Subcutaneous adipose tissue (tissue), 4 donors: ENCODE data around the gene CHST11. TPM values are rescaled to one million over a fixed set of nuclear protein-coding genes. Genes with fewer than 3 reads are reported as not detected.

ENCODE experiments used
- total RNA-seq, 4 donors: library from RNA; depleted of rRNA; stranded (reverse); fragments of >200 nt; gene quantifications; one replicate each; pipeline ENCODE4 v1.1.0, GENCODE V29; 2016
- TF ChIP-seq, protein P1 (sequence below): fragments of 450-650 bp; IDR thresholded peaks from one replicate; pipeline ENCODE4 v1.5.1; 2016; ENCODE audit warnings: low read depth, mild to moderate bottlenecking, control low read depth, antibody characterized with exemption, moderate library complexity

The CHST11 gene
- total RNA-seq, 4 donors from 2014 or later: 5.1 to 48.4 (median 9.3) TPM

DNA sequence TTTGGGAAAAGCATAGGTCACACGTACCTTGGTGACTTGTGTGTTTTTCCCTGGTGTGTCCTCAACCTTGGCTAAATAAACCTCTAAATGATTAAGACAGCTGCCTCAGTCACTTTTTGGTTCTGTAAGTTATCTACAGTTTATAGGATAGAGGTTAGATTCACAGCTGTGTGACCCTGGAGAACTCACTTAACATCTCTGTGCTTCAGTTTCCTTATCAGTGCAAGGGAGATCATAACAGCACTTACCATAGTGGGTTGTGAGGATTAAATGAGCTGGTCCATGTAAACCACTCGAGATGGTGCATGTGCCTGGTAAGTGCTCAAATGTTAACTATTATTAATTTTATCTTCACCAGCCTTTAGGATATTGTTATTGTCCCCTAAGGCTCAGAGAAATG is 35.4 kb upstream of the CHST11 start:
- TF ChIP-seq, protein P1, sequence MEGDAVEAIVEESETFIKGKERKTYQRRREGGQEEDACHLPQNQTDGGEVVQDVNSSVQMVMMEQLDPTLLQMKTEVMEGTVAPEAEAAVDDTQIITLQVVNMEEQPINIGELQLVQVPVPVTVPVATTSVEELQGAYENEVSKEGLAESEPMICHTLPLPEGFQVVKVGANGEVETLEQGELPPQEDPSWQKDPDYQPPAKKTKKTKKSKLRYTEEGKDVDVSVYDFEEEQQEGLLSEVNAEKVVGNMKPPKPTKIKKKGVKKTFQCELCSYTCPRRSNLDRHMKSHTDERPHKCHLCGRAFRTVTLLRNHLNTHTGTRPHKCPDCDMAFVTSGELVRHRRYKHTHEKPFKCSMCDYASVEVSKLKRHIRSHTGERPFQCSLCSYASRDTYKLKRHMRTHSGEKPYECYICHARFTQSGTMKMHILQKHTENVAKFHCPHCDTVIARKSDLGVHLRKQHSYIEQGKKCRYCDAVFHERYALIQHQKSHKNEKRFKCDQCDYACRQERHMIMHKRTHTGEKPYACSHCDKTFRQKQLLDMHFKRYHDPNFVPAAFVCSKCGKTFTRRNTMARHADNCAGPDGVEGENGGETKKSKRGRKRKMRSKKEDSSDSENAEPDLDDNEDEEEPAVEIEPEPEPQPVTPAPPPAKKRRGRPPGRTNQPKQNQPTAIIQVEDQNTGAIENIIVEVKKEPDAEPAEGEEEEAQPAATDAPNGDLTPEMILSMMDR: no peak

DNA sequence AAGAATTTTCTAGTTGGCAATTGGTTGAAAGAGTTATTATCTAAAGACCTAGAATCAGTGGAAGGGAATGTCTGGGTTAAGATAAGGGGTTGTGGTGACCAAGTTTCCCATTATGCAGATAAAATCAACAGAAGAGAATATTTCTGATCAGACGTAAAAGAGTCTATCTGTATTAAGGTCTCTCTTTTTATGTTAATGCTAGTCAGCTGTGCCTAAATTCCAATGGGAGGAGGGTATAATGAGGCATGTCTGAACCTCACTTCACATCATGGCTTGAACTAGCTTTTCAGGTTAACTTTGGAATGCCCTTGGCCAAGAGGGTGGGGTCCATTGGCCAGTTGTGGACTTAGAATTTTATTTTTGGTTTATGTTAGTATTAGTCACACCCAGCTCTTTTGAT is 34.3 kb upstream of the CHST11 start:
- TF ChIP-seq, protein P1: no peak

DNA sequence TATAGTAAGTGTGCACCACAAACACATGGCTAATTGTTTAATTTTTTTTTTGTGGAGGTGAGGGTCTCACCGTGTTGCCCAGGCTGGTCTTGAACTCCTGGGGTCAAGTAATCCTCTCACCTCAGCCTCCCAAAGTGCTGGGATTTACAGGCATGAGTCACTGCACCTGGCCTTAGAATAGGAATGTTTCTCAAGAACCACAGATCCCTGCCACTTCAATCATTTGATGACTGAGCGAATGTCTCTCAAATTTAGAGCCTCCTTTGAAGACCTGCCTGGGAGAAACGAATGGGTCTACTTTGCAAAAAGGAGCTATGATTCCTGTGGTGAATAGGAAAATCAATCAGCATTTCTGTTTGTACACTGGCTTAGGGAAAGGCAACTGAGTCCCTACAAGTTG is 33.5 kb upstream of the CHST11 start:
- TF ChIP-seq, protein P1: no peak

DNA sequence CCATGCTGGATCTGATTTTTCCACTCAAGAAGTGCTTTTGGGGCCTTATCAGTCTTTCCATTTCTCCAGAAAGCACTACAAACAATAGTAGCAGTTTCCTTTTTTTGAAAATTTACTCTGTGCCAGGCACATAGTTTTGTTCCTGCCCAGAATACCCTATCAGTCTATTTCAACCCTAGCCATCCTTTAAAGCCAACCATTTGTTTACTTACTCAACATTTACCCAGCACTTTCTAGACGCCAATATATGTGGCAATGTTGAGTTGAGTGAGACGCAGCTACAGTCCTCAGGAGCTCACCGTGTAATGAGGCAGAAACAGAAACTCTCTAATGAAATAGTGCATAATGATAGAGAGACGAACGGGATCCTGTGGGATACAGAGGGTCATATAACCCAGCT is 32.9 kb upstream of the CHST11 start:
- TF ChIP-seq, protein P1: no peak

DNA sequence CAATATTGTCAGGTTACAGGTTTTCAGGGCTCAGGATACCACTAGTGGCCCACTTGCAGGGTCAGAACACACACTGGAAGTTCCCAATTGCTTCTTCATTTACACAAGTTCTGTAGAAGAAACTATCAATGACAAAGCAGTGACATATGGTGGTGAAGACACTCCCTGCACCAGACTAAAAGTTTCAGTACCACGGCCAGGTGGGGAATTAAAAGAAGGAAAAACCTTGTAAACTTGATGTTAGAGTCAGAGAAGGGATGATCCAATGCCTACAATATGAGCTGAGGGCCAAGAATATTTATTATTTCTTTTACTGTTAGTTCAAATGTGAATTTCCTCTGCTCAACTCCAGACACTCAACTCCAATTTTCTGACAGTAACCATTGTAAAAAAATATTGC is 31.8 kb upstream of the CHST11 start:
- TF ChIP-seq, protein P1: no peak

DNA sequence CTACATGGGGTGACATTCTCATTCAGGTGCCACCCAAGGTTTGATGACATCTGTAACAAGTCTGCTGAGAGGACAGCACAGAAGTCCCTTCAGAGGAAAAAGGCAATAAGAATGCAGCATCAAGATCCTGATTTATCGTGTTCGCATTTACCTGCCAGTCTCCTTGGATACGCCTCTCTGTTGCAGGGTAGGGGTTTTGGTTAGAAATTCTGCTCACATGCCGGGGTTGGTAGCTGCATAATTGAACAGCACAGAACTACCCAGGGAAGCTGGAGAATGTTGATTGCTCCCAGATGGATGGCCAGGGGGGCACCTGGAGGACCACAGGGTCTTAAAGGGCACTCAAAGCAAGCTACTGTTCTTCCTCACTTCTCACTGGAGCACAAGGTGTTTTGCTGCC is 31.1 kb upstream of the CHST11 start:
- TF ChIP-seq, protein P1: no peak

DNA sequence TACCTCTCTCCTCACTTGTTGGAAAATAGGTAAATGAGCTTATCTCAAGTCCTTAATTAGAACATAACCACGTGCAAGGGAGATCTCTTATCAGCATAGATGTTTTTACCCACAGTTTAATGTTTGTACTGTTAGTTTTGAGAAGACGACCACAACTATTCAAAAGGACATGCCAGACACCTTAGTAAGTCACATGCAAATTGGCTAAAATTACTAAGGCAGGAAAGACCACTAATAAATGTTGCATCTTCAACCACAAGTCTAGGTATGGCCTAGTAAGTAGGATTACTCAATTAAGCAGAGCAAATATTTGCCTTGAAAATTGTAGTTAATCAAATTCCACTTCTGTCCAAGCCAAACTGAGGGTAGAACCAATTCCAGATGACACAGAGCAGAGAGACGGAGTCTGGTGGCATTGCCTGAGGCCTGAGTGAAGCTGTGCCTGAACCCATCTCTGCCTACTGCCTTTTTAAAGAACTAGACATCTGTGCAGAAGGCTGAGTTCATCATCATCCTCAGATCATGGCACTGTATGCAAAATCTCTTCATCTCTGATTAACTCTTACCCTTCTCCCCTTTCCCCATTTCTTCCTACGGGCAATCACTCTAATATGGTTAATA is 29.7 kb upstream of the CHST11 start:
- TF ChIP-seq, protein P1: no peak
